ENCODE results near the gene RYR2.
A peak's percentile ranks its signal among the peaks of the same experiment; 100 is the strongest.

RYR2 gene

GRCh38 chr1:237478082-237478481 lies 436.1 kb downstream of the RYR2 start:
- DNase-seq, result no peak

- DNase-seq, result no peak
Measured at GRCh38 chr1:237478842-237479241, 436.9 kb downstream of the RYR2 start.

DNA sequence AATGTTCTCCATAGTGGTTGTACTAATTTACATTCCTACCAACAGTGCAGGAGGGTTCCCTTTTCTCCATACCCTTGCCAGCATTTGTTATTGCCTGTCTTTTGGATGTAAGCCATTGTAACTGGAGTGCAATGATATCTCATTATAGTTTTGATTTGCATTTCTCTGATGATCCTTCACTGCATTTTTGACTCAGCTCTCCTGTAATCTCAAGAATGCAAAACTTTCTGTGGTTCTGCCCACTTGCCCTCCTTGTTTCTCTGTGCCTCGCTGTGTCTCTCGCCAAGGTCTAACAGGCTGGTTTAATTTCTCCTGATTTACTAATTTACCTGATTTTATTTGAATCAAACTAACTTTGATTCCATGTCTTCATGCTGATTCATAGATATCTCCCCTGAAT lies 440.8 kb downstream of the RYR2 start:
- DNase-seq, result no peak

DNA sequence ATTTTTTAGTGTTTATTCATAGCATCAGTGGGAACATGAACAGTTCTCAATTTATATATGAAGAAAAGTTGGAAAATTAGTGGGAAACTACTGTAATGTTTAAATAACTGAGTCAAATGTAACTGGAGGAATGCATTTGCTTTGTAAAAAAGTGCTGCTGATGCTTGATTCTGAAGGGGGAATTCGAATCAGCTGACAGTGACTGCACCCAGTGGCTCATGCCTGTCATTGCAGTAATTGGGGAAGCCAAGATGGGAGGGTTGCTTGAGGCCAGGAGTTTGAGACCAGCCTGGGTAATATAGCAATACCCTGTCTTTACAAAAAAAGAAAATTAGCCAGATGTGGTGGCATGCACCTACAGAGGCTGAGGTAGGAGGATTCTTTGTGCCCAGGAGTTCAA lies 450.4 kb downstream of the RYR2 start:
- DNase-seq, result no peak

- DNase-seq, result no peak
Measured at GRCh38 chr1:237500566-237500965, 458.6 kb downstream of the RYR2 start.

GRCh38 chr1:237503292-237503691 lies 461.3 kb downstream of the RYR2 start:
- DNase-seq, result no peak

GRCh38 chr1:237507005-237507404 lies 465.0 kb downstream of the RYR2 start:
- DNase-seq, result no peak

DNA sequence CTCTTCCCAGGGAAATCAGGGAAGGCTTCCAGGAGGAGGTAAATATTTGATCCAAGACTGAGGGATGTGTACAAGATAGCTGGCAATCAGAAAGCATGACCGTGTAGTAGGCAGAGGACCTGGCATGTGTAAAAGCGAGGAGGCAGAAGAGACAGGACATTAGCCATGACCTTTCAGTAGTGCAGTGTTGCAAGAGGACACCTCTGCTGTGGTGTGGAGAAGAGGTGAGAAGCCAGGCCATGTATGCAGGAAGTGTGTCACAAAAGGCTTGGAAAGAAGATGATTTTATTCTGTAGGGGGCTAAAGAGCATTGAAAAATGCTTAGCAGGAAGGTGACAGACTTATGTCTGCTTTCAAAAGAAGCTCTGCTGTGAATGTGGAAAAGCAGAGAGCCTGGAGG lies 467.8 kb downstream of the RYR2 start:
- no peak for DNase-seq

- DNase-seq, result no peak
Measured at GRCh38 chr1:237525102-237525501, 483.1 kb downstream of the RYR2 start.

DNA sequence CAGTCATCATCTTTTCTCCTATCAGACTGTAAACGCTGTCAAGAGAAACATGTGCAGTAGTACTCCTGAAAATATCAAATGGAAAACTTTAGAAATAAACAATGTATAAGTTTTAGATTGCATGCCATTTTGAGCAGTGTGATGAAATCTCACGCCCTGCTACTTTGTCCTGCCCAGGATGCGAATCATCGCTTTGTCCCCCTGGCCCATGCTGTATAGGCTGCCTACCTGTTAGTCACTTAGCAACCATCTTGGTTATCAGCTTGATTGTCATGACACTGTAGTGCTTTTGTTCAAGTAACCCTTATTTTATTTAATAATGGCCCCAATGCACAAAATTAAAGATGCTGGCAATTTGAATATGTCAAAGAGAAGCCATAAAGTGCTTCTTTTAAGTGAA lies 485.8 kb downstream of the RYR2 start:
- peak in 1 of 2 experiments; percentile 5 for DNase-seq

DNA sequence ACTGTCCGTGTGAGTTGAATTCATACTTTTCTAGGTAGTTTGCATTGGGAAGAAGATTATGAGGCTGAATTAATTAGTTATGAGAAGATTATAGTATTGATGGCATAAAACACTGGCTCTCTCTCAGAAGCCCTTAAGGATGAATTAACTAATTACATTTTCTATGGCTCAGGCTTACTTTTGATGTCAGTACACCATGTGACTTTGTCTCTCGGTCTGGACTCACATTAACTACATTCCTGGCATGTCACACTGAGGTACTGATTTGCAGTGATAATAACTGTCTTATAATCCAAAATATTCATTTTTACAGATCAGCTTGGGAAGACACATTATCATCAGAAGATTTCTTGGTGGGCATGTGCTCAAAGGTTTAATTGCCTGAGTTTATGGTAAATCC lies 486.6 kb downstream of the RYR2 start:
- DNase-seq, result no peak

DNA sequence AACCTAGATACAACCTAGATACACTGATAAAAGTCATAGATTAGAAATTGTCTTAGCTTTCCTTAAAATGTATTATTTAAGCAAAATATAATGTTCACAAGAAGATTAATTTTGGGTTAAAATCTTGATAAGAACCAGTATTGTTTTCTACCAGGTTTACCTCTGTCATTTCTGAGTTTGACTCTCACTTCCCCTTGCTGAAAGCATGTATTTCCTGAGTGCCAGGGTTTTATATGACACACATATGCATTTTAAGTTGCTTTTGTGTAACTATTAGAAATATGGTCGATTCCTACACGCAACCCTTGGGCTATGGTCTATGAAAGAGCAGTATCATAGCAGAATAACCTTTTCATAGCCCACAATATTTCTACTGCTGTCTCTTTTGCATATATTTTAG lies 497.1 kb downstream of the RYR2 start:
- DNase-seq, result no peak

DNA sequence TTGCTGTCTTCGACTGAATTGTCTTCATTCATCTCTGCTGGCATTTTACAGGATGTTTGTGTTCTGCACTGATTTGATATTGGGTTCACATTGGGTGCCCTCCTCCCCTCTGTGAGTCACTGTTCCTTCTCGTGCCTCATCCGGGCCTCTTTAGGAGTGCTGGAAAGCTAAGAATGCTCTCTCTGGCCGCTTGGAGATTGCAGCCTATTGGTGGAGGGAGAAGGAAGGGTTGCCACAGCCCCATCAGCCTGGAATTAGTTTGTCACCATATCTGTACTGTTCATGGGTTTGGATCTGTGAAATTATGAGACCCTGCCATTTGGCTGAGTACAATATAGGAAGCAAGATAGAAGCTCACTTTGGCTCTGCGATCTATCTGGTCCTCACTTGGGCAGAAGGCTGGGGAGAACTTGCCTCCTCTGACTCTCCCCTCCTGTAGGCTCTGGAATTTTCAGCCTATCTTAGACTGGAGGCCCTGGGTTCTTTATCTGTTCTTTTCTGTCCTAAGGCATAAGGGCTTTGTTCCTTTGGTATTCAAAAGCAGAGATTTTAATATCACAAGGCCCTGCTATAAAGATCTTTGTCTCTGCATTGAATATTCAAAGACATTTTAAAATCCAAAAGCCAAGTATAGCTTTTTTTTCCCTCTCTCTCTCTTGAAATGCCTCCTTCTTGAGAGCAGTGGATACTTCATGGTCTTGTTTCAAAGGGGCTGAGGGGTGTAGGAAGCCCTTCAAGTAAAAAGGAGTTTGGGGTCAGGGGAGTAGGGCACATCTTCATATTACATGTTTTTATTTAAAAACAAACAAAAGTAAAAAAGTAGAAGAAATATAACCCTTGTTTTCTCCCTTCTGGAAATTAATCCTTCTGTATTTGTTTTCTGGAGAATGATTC lies 500.8 kb downstream of the RYR2 start:
- DNase-seq, result no peak

- DNase-seq, result no peak
Measured at GRCh38 chr1:237553078-237553477, 511.1 kb downstream of the RYR2 start.

DNA sequence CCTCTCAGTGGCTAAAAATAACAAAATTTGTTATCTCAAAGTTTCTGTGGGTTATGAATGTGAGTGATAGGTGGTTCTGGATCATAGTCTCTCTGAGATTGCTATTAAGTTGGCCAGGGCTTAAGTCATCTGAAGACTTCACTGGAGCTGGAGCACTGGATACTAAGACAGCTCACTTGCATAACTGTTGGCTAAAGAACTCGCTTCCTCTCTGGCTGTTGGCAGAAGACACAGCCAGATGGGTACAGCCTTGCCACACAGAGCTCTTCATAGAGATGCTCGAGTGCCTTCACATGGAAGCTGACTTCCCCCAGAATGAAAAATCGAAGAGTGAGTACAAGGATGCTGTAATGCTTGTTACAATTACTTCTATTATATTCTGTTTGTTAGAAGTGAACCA lies 514.9 kb downstream of the RYR2 start:
- no peak for DNase-seq

DNA sequence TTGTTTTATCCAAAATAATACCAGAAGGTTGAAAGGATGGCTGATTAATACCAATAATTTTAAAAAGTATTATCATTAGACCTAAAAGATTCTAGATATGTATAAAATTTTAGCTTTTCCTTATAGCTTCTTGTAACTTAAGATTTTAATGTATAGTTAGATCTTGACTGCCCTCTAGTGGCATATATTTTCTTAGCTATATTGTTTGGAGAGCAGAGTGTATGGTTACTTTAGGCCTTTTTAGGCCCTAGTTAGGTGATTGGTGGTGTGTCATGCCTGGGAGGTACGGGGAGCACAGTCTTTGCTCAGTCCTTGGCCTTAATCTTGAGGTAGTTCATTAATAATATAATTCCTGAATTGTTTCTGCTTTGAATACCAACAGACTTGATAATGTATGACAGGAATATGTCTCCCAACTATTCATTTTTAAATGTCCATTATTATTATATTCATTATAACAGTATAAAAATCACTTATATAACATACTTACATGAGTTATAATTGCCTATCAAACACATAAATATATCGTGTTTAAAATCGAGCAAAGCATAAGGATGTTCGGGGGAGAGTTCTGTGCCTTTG lies 520.3 kb downstream of the RYR2 start:
- DNase-seq, result peak in 1 of 2 experiments; percentile 40

GRCh38 chr1:237565236-237565635 lies 523.3 kb downstream of the RYR2 start:
- no peak for DNase-seq

GRCh38 chr1:237566581-237566980 lies 524.6 kb downstream of the RYR2 start:
- no peak for DNase-seq

- no peak for DNase-seq
Measured at GRCh38 chr1:237568955-237569354, 527.0 kb downstream of the RYR2 start.

DNA sequence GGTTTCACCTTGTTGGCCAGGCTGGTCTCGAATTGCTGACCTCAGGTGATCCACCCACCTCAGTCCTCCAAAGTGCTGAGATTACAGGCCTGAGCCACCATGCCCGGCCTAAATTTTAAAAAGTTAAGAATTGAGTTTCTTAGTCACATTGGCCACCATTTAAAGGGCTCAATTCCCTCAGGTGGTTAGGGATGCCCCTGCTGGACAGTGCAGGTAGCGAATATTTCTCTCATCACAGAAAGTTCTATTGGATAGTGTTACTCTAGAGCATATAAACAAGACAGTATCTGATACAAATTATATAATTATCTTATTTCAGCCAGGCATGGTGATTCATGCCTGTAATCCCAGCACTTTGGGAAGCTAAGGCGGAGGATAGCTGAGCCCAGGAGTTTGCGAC lies 528.5 kb downstream of the RYR2 start:
- DNase-seq, result no peak

GRCh38 chr1:237574536-237574935 lies 532.6 kb downstream of the RYR2 start:
- no peak for DNase-seq

GRCh38 chr1:237578540-237578939 lies 536.6 kb downstream of the RYR2 start:
- no peak for DNase-seq

DNA sequence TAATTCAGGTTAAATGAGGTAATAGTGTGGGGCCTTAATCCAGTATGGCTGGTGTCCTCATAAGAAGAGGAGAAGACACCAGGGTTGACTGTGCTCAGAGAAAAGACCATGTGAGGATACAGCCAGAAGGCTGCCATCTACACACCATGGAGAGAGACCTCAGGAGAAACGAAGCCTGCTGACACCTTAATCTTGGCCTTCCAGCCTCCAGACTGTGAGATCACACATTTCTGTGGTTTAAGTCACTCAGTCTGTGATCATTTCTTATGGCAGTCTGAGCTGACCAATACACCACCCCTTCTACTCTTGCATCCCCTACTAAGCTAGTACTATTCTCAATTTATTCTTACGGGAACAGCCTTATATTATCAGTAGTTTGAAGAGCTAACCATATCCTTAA lies 538.7 kb downstream of the RYR2 start:
- no peak for DNase-seq

DNA sequence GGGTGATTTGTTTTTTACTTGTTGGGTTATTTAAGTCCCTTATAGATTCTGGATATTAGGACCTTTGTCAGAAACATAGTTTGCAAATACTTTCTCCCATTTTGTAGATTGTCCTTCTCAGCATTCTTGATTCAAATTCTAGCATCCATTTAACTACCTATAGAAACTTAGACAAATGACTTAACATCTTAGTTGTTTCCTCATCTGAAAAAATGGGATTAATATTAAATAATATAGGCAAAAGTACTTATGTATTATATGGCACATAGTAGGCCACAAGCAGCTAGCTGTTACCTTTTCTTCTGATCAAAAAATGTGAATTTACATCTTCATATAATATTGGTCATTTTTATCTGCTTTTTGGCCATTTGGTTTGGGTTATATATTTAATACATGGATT lies 541.3 kb downstream of the RYR2 start:
- no peak for DNase-seq

DNA sequence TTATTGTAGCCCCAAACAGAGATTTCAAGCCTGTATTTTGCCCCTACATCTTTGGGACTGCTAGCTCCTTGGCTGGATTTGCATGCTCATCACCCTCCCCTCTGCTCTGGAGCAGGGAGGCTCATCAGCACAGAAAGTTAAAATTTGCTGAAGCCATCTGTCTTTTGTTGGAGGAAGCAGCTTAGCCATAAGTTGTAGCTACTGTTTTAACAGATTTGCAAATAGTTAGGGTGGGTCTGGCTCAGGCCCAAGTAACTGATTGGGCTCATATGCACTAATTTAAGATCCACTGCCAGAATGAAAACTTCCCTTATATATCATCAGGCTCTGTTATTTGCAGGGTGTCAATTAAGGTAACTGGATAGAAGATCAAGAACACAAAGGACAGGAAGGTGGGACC lies 541.8 kb downstream of the RYR2 start:
- DNase-seq, result no peak

Data from SW 1271 (cell line).